ENCODE measurements around the gene SLC4A1. TPM values are rescaled to one million over a fixed set of nuclear protein-coding genes. Genes with fewer than 3 reads are reported as not detected.

SLC4A1 gene
- total and polyA plus RNA-seq, 2 donors from 2014 or later = 2.1 to 201 TPM

DNA sequence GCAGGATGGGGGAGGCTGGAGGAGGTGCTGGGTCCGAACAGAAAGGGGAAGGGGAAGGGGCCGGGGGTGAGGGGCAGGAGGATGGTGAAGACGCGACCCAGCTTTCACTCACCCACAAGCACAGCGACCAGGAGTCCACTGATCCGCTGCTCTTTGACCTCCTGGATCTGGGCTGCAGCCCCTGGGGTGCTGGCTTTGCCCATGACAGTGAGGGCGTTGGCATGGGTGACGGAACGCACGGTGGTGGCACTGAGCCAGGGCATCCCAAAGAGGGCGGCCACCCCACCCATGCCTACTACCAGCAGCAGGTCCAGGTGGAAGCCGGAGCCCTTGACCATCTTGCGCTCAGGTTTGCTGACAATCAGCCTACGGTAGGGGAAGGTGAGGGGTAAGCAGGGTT is 14.9 kb downstream of the SLC4A1 start:
- H3K27me3 ChIP-seq (ENCODE audit: control insufficient read depth, insufficient read depth, low read length) = no peaks in the 10 kb centered on the region
- intact Hi-C loops (cut with DNase I) = no loop called here
- H3K4me1 ChIP-seq (ENCODE audit: control insufficient read depth in 2 of 3, insufficient read depth in 2 of 3, low read depth in 1 of 3, low read length in 3 of 3) = peaks cover 0 to 3% (median 0%) of the 10 kb centered on the region in 3 donors
- no peaks in the 10 kb centered on the region for H3K9me3 ChIP-seq (ENCODE audit: control insufficient read depth in 2 of 3, insufficient read depth in 1 of 3, low read length in 3 of 3)
- DNase-seq (peak in 1 of 5 donors; percentile 49), FAIRE-seq (no peak)
- no peak overlapping the region for H3K27ac ChIP-seq (ENCODE audit: low read depth in 2 of 2, low read length in 2 of 2)
- no peaks in the 10 kb centered on the region for H3K36me3 ChIP-seq (ENCODE audit: control insufficient read depth in 2 of 3, insufficient read depth in 3 of 3, low read length in 3 of 3)
- no peak overlapping the region for H3K4me3 ChIP-seq (ENCODE audit: low read length in 3 of 3)
- TF ChIP-seq, protein P1, sequence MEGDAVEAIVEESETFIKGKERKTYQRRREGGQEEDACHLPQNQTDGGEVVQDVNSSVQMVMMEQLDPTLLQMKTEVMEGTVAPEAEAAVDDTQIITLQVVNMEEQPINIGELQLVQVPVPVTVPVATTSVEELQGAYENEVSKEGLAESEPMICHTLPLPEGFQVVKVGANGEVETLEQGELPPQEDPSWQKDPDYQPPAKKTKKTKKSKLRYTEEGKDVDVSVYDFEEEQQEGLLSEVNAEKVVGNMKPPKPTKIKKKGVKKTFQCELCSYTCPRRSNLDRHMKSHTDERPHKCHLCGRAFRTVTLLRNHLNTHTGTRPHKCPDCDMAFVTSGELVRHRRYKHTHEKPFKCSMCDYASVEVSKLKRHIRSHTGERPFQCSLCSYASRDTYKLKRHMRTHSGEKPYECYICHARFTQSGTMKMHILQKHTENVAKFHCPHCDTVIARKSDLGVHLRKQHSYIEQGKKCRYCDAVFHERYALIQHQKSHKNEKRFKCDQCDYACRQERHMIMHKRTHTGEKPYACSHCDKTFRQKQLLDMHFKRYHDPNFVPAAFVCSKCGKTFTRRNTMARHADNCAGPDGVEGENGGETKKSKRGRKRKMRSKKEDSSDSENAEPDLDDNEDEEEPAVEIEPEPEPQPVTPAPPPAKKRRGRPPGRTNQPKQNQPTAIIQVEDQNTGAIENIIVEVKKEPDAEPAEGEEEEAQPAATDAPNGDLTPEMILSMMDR (IDR thresholded peaks at IDR 0.05; ENCODE audit: borderline replicate concordance, extremely low read depth, insufficient read depth) = no peak
- H3K9ac ChIP-seq (ENCODE audit: low read length in 3 of 3) = no peak overlapping the region

DNA sequence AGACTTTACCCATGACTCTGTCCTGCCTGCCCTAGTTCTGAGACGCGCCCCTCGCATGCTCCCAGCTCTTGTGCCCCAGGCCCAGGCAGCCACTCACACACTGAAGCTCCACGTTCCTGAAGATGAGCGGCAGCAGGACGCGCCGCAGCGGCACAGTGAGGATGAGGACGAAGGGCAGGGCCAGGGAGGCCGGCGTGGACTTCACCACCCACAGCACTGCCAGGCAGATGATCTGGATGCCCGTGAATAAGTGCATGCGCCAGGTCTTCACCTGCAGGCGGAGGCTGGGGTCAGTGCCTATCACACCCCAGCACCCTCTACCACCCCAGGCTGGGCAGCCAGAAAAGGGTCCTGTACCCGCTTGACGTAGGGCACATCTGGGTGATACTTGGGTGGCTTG is 16.9 kb downstream of the SLC4A1 start:
- Histone ChIP-seq H3K9me3 (ENCODE audit: control insufficient read depth in 2 of 3, insufficient read depth in 1 of 3, low read length in 3 of 3) (no peaks in the 10 kb centered on the region), H3K9ac (ENCODE audit: low read length in 3 of 3) (no peak overlapping the region), H3K27me3 (ENCODE audit: control insufficient read depth, insufficient read depth, low read length) (no peaks in the 10 kb centered on the region), H3K27ac (ENCODE audit: low read depth in 2 of 2, low read length in 2 of 2) (no peak overlapping the region), H3K4me1 (ENCODE audit: control insufficient read depth in 2 of 3, insufficient read depth in 2 of 3, low read depth in 1 of 3, low read length in 3 of 3) (peaks cover 0 to 13% (median 8%) of the 10 kb centered on the region in 3 donors), H3K36me3 (ENCODE audit: control insufficient read depth in 2 of 3, insufficient read depth in 3 of 3, low read length in 3 of 3) (no peaks in the 10 kb centered on the region), H3K4me3 (ENCODE audit: low read length in 3 of 3) (no peak overlapping the region)
- FAIRE-seq = no peak
- intact Hi-C loops (cut with DNase I) = no loop called here
- no peak for DNase-seq
- TF ChIP-seq, protein P1 (IDR thresholded peaks at IDR 0.05; ENCODE audit: borderline replicate concordance, extremely low read depth, insufficient read depth) = no peak

DNA sequence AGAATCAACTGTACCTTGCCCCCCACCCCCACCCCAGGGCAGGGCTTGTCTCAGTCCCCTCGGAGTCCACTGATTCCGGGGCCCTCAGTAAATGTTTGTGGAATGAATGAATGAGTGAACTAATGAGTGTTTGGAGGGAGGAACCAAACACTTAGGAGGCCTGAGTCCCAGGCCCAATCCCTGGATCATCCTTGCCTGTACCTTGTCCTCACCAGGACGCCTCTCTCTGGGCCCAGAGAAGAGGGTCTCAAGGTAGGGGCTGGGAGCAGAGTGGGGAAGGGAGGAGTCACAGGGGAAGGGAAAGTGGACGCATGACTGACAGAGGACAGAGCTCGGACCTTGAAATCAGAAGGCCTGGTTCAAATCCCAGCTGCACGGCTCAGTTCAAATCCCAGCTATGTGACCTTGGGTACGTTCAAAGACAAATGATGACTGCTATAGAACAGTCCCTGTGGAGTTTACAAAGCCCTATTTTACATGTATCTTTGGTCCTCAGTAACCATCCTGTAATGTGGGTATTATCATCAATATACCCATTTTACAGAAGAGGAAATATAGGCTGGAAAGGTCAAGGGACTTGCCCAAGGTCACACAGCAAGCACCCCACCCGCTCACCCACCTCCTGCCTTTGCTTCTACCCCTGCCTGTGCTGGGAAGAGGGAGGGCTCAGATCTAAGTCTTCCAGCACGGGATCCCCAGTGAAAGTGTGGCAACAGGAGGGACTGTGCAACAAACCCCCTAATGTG is 18.3 kb downstream of the SLC4A1 start:
- no peak overlapping the region for H3K4me3 ChIP-seq (ENCODE audit: low read length in 3 of 3)
- FAIRE-seq (no peak), DNase-seq (no peak)
- no peaks in the 10 kb centered on the region for H3K27me3 ChIP-seq (ENCODE audit: control insufficient read depth, insufficient read depth, low read length)
- H3K9me3 ChIP-seq (ENCODE audit: control insufficient read depth in 2 of 3, insufficient read depth in 1 of 3, low read length in 3 of 3) = no peaks in the 10 kb centered on the region
- H3K27ac ChIP-seq (ENCODE audit: low read depth in 2 of 2, low read length in 2 of 2) = no peak overlapping the region
- no peaks in the 10 kb centered on the region for H3K36me3 ChIP-seq (ENCODE audit: control insufficient read depth in 2 of 3, insufficient read depth in 3 of 3, low read length in 3 of 3)
- H3K9ac ChIP-seq (ENCODE audit: low read length in 3 of 3) = no peak overlapping the region
- TF ChIP-seq, protein P1 (IDR thresholded peaks at IDR 0.05; ENCODE audit: borderline replicate concordance, extremely low read depth, insufficient read depth) = no peak
- intact Hi-C loops (cut with DNase I) = no loop called here
- peaks cover 0 to 13% (median 11%) of the 10 kb centered on the region in 3 donors for H3K4me1 ChIP-seq (ENCODE audit: control insufficient read depth in 2 of 3, insufficient read depth in 2 of 3, low read depth in 1 of 3, low read length in 3 of 3)

All from kidney (tissue), 14 donors.